OCI-LY3 (cell line): Measurements from ENCODE around the gene LUZP2.

Source experiments
- H2AFZ ChIP-seq: fragments of 200-600, 300-600 bp; shearing (Covaris generic); 2 replicates; pipeline ENCODE4 v1.6.0; 2014; ENCODE audit warnings: antibody characterized with exemption, low read depth, low read length
- H3K27ac ChIP-seq: fragments of 200-600, 300-600 bp; sonication (generic); 2 replicates; pipeline ENCODE4 v1.5.1; 2014; ENCODE audit warnings: mild to moderate bottlenecking, low read length, moderate library complexity, mixed read lengths
- H3K27me3 ChIP-seq: fragments of 200-600, 300-600 bp; sonication (generic); 2 replicates; pipeline ENCODE4 v1.6.1; 2014; ENCODE audit warnings: low read depth, low read length, mixed read lengths
- H3K36me3 ChIP-seq: fragments of 200-600, 300-600 bp; sonication (generic); replicated peaks from 2 replicates; pipeline ENCODE3; 2014; ENCODE audit warnings: low read depth, low read length, mixed read lengths
- H3K4me1 ChIP-seq: fragments of 300-600, 200-600 bp; sonication (generic); 2 replicates; pipeline ENCODE4 v1.6.1; 2014; ENCODE audit warnings: low read length, mixed read lengths
- H3K4me2 ChIP-seq: fragments of 200-600, 300-600 bp; sonication (generic); 2 replicates; pipeline ENCODE4 v1.6.1; 2014; ENCODE audit warnings: low read length, mixed read lengths
- H3K4me3 ChIP-seq: fragments of 300-600, 200-600 bp; sonication (generic); 2 replicates; pipeline ENCODE4 v1.5.1; 2014; ENCODE audit warnings: antibody characterized with exemption, mild to moderate bottlenecking, low read length, moderate library complexity
- H3K79me2 ChIP-seq: fragments of 300-600, 200-600 bp; shearing (Covaris generic); 2 replicates; pipeline ENCODE4 v1.6.1; 2014; ENCODE audit warnings: mild to moderate bottlenecking, low read length, mixed read lengths
- H3K9ac ChIP-seq: fragments of 300-600, 200-600 bp; shearing (Covaris generic); 2 replicates; pipeline ENCODE4 v1.6.0; 2014; ENCODE audit warnings: mild to moderate bottlenecking, low read length, moderate library complexity
- H3K9me3 ChIP-seq: fragments of 200-600, 300-600 bp; shearing (Covaris generic); 2 replicates; pipeline ENCODE4 v1.6.1; 2014; ENCODE audit warnings: low read length, mixed read lengths; ENCODE audit not compliant: insufficient read depth
- H4K20me1 ChIP-seq: fragments of 200-600, 300-600 bp; sonication (generic); 2 replicates; pipeline ENCODE4 v1.6.1; 2016; ENCODE audit warnings: low read length, mixed read lengths; ENCODE audit not compliant: insufficient read depth
- CTCF ChIP-seq: fragments of 200-600, 300-600 bp; sonication (generic); IDR thresholded peaks from 2 replicates; pipeline ENCODE4 v1.5.1; 2014; ENCODE audit warnings: antibody characterized with exemption, low read length, low read depth
- EZH2phosphoT487 ChIP-seq: fragments of 200-600 bp; shearing (Covaris generic); IDR thresholded peaks from 2 replicates; pipeline ENCODE4 v1.6.1; 2018; ENCODE audit warnings: antibody characterized with exemption, mixed run types, low read depth

Gene LUZP2

GRCh38 chr11:24521601-24522000, 24.7 kb downstream of the LUZP2 start:
- Histone ChIP-seq H4K20me1 (no peaks in the 10 kb centered on the region), H2AFZ (0 out of 2 replicates have a peak overlapping the region, but pooled peaks have one; percentile 2), H3K9ac (no peak overlapping the region), H3K27ac (no peak overlapping the region), H3K36me3 (no peaks in the 10 kb centered on the region), H3K27me3 (no peaks in the 10 kb centered on the region), H3K79me2 (no peaks in the 10 kb centered on the region), H3K4me2 (no peak overlapping the region), H3K9me3 (no peaks in the 10 kb centered on the region), H3K4me1 (no peaks in the 10 kb centered on the region), H3K4me3 (no peak overlapping the region)
- TF ChIP-seq CTCF (no peak), EZH2phosphoT487 (no peak)

- Histone ChIP-seq H2AFZ (no peak overlapping the region), H3K27ac (no peak overlapping the region)
Observed at GRCh38 chr11:24524156-24524555, 27.3 kb downstream of the LUZP2 start.

GRCh38 chr11:24531528-24531927, 34.7 kb downstream of the LUZP2 start:
- Histone ChIP-seq H3K4me2 (no peak overlapping the region), H3K27me3 (no peaks in the 10 kb centered on the region), H2AFZ (no peak overlapping the region), H3K4me3 (no peak overlapping the region), H4K20me1 (no peaks in the 10 kb centered on the region), H3K79me2 (no peaks in the 10 kb centered on the region), H3K36me3 (no peaks in the 10 kb centered on the region), H3K27ac (no peak overlapping the region), H3K9ac (no peak overlapping the region), H3K9me3 (no peaks in the 10 kb centered on the region), H3K4me1 (peaks cover 3% of the 10 kb centered on the region; the same call in 1 of the 2 replicates)
- TF ChIP-seq EZH2phosphoT487 (no peak), CTCF (no peak)

More at GRCh38 chr11:24524156-24524555, 27.3 kb downstream of the LUZP2 start:
- Histone ChIP-seq H3K4me1 (no peaks in the 10 kb centered on the region), H3K9ac (no peak overlapping the region), H4K20me1 (no peaks in the 10 kb centered on the region), H3K4me2 (no peak overlapping the region), H3K79me2 (no peaks in the 10 kb centered on the region), H3K9me3 (no peaks in the 10 kb centered on the region), H3K36me3 (no peaks in the 10 kb centered on the region), H3K4me3 (no peak overlapping the region), H3K27me3 (no peaks in the 10 kb centered on the region)
- TF ChIP-seq EZH2phosphoT487 (no peak), CTCF (no peak)

- Histone ChIP-seq H3K79me2 (no peaks in the 10 kb centered on the region), H3K4me3 (no peak overlapping the region), H4K20me1 (no peaks in the 10 kb centered on the region), H3K27me3 (no peaks in the 10 kb centered on the region), H3K9me3 (no peaks in the 10 kb centered on the region), H3K27ac (no peak overlapping the region), H2AFZ (no peak overlapping the region), H3K4me1 (no peaks in the 10 kb centered on the region), H3K4me2 (no peak overlapping the region), H3K36me3 (no peaks in the 10 kb centered on the region), H3K9ac (no peak overlapping the region)
- TF ChIP-seq EZH2phosphoT487 (no peak), CTCF (no peak)
Observed at GRCh38 chr11:24543771-24544170, 46.9 kb downstream of the LUZP2 start.
